Neural cell (in vitro differentiated cells): ENCODE data around the gene DLX1.

Experiments
- CTCF ChIP-seq: fragments of 450-650 bp; IDR thresholded peaks from 2 replicates; pipeline ENCODE4 v1.5.1; 2014; ENCODE audit warnings: antibody characterized with exemption, mild to moderate bottlenecking, moderate library complexity; ENCODE audit not compliant: poor library complexity, severe bottlenecking
- POLR2AphosphoS5 ChIP-seq: IDR thresholded peaks from 2 replicates; pipeline ENCODE4 v1.6.1; 2012

- TF ChIP-seq CTCF (no peak), POLR2AphosphoS5 (no peak)
These were observed 23.3 kb downstream of the DLX1 start for GRCh38 chr2:172108587-172108930.
